ENCODE results near the gene TXNL4A. TPM values are rescaled to one million over a fixed set of nuclear protein-coding genes. Genes with fewer than 3 reads are reported as not detected.

TXNL4A gene
- total RNA-seq, 1 experiment from 2014 or later: 178 TPM

GRCh38 chr18:79927607-79928562 lies 60.5 kb downstream of the TXNL4A start:
- Histone ChIP-seq H3K27me3 (ENCODE audit: insufficient read depth, low read length) (no peaks in the 10 kb centered on the region), H3K4me1 (ENCODE audit: control insufficient read depth in 1 of 2, insufficient read depth in 2 of 2, low read length in 2 of 2) (no peaks in the 10 kb centered on the region), H2AFZ (ENCODE audit: low read depth, low read length, poor library complexity, severe bottlenecking) (no peak overlapping the region), H3K9ac (ENCODE audit: low read length) (no peak overlapping the region), H3K36me3 (ENCODE audit: control insufficient read depth in 1 of 2, insufficient read depth in 2 of 2, low read length in 2 of 2) (peaks cover 0 to 20% of the 10 kb centered on the region in 2 experiments), H3K4me2 (ENCODE audit: low read length) (no peak overlapping the region), H4K20me1 (ENCODE audit: insufficient read depth) (no peaks in the 10 kb centered on the region), H3K79me2 (ENCODE audit: insufficient read depth, low read length) (peaks cover 82% of the 10 kb centered on the region), H3K9me2 (ENCODE audit: insufficient read depth) (no peaks in the 10 kb centered on the region), H3K4me3 (replicated peaks in 1 of 2; ENCODE audit: low read depth in 1 of 2, low read length in 2 of 2) (no peak overlapping the region), H3K9me3 (ENCODE audit: control insufficient read depth in 1 of 2, insufficient read depth in 1 of 2, low read depth in 1 of 2, low read length in 2 of 2) (peaks cover 16 to 28% of the 10 kb centered on the region in 2 experiments; a peak in 3 of 4 replicates), H3K27ac (ENCODE audit: low read depth, low read length) (no peak overlapping the region)
- intact Hi-C loops (cut with micrococcal nuclease): no loop called here
- RAD21 ChIA-PET (ENCODE audit: low non-redundant PET in 1 of 2, low total read pairs in 2 of 2, uncharacterized antibody in 2 of 2, unreplicated experiment in 2 of 2): no interaction called here
- no peak for DNase-seq (ENCODE audit: low read depth, low spot score)
- ATAC-seq: no peak
- CTCF ChIA-PET: no interaction called here
- TF ChIP-seq YY1 (IDR thresholded peaks at IDR 0.05; ENCODE audit: extremely low read depth, insufficient replicate concordance, low read depth, low read length): no peak
- no peak for TF ChIP-seq ZNF274 (IDR thresholded peaks at IDR 0.05; ENCODE audit: low read depth, low read length)
- no peak for TF ChIP-seq CBX3 (IDR thresholded peaks at IDR 0.05; ENCODE audit: low read depth)
- no peak for TF ChIP-seq FOSL1 (IDR thresholded peaks at IDR 0.05; ENCODE audit: low read depth)
- TF ChIP-seq ELF1 (IDR thresholded peaks at IDR 0.05; ENCODE audit: borderline replicate concordance, low read depth): no peak
- no peak for TF ChIP-seq JUND (IDR thresholded peaks at IDR 0.05)
- TF ChIP-seq CEBPB (IDR thresholded peaks at IDR 0.05; ENCODE audit: low read depth): no peak
- no peak for TF ChIP-seq EGR1 (IDR thresholded peaks at IDR 0.05; ENCODE audit: low read depth)
- no peak for TF ChIP-seq SIN3A (IDR thresholded peaks at IDR 0.05; ENCODE audit: low read depth)
- TF ChIP-seq ATF3 (IDR thresholded peaks at IDR 0.05): no peak
- no peak for TF ChIP-seq SRF (IDR thresholded peaks at IDR 0.05; ENCODE audit: low read depth)
- TF ChIP-seq POLR2AphosphoS5 (IDR thresholded peaks at IDR 0.05; ENCODE audit: low read depth, low read length): no peak
- no peak for TF ChIP-seq CTCF (IDR thresholded peaks at IDR 0.05 in 2 of 3, conservative IDR thresholded peaks at IDR 0.05 in 1 of 3; ENCODE audit: borderline replicate concordance in 1 of 3, insufficient read depth in 1 of 3, low read depth in 2 of 3, low read length in 2 of 3)
- POLR2A ChIA-PET: no interaction called here
- BruUV-seq (replicated peaks): no TSS peak
